ENCODE data around the gene GRM7.

GRM7 gene

DNA sequence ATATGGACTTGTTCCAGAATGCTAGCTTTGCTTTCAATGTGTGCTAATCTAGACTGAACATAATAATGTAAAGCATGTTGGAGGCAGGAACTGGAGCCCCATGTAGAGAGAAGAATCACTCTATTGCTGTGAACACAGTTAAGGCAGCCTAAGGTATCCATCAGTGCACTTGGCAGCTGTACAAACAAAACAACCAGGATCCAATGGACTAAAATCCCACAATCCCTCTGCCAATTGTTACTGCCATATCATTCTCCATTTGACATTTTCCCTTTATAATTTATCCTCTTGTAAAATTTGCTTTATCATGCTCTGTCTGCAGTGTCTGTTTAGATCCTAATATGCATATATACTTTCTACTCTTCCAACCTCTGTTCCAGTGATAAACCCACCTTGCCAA, 883.9 kb downstream of the GRM7 start:
- no peak for DNase-seq

DNA sequence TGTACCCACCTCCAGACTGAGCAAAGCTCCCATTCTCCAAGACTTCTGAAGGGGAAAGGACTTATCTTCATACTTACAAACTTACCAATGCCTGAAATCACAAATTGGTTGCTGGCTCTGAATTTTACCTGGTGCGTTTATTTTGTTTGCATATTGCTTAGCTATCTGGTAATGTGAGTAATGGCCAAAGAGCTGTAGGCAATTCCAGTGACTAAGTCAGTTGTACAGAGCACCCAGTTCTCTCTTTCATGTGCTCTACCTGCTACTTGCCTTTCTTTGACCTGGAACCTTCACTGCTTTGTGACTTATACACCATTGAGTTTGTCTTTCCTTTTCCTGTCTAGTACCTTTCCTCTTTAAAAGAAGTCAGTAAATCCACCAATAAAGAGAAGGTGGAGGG, 884.8 kb downstream of the GRM7 start:
- no peak for DNase-seq

DNA sequence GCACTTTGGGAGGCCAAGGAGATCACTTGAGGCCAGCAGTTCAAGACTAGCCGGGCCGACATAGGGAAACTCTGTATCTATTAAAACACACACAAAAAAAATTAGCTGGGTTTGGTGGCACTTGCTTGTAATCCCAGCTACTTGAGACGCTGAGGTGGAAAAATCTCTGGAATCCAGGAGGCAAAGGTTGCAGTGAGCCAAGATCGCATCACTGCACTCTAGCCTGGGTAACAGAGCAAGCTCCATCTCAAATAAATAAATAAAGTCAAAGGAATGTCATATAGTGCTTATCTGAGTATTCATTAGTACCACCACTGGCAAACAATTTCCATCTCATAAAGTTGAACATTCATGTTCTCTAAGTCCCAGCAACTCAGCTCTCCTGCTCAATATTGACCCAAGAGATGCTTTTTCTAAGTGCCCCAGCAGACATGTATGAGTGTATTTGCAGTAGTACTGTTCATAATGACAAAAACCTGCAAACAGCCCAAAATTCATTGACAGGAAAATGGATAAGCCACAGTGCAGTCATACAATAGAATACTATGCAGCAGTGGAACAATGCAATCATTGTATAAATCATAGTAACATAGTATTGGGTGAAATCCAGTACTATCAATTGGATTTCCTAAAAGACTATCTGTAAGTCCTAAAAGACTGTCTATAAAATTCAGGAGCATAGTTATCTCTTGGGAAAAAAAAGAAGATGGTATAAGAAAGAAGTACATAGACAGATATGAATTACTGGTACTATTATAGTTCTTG, 889.2 kb downstream of the GRM7 start:
- DNase-seq = no peak

DNA sequence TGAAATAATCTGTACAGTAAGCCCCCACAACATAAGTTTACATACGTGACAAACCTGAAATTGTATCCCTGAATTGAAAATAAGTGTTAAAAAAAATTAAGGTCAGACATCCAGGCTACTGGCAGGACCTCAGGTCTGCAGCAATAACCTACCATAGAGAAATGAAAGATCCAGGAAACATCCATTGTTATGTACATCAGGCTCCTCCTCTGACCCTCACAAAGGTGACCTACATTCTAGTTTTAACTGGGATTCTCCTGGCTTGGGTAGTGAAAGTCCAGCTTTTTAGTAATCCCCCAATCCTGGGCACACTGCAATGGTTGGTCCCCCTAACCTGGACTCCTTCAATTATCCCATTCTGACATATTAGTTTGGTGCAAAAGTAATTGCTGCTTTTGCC, 891.1 kb downstream of the GRM7 start:
- DNase-seq = no peak

DNA sequence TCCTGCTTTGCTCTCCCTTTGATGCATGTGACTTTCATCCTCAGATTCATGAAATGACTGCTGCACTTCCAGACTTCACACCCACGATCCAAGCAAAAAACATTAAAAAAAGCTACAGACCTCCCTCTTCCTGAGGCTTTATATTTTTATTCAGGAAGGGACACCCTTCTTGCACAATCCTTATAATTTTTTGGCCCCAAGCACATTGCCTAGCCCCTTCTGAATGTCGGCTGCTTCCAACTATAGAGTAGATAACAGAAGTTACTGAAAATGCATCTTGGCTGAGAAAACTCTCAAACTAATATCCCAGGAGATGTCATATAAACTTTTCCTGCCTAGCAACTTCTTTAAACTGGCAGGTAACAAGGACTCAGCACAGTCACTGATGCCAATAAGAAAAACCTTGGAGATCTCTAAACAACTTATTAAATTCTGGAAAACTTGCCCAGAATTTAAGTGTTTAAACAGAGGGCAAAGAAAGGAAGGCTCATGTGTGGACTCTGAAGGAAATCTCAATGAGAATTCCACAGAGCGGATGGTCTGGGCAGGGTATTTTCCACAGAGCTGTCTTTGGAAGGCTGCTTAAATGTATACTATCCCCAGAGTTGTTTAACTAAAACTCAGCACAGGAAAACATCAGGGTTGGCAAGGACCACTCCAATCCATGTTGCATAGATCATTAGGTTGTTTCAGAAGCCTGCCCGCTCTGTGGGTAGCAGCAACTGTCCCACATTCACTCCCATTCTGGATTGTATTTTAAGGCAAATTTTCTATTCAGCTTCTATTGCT, 893.9 kb downstream of the GRM7 start:
- DNase-seq = no peak

DNA sequence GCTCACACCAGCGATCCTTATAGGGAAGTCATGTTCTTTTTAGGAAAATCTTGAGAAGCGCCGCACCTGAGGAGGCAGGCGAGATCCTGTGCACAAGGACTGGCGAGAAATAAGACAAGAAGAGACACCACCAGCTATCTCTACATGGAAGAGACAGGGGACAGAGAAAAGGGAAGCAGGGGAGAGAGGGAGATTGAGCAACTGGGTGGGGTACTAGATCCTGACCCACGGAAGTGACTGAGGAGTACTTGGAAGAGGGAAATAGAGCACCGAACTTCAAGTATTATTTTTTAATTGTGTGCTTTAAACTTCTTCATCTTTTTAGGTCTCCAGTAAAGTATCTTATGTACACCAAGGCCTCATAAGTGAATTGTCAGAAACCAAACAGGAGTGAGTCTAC, 898.7 kb downstream of the GRM7 start:
- DNase-seq = no peak

DNA sequence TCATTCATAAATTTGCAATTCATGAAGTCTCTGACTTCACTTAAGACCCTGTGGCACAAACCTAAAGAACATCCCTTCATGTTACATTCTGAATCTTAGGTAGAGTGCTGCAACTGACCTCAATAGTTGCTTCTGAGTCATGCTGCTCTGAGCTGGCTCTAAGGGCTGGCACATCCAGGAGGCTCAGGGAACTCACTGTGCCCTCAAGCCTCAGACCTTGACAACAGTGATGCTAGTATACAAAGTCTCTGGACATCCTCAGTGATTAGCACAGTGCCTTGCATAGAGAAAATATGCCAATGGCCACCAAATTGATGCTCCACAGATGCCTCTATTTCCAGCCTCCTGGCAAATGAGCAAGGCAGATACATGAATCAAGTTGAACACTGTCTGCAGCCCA, 899.8 kb downstream of the GRM7 start:
- DNase-seq = no peak

DNA sequence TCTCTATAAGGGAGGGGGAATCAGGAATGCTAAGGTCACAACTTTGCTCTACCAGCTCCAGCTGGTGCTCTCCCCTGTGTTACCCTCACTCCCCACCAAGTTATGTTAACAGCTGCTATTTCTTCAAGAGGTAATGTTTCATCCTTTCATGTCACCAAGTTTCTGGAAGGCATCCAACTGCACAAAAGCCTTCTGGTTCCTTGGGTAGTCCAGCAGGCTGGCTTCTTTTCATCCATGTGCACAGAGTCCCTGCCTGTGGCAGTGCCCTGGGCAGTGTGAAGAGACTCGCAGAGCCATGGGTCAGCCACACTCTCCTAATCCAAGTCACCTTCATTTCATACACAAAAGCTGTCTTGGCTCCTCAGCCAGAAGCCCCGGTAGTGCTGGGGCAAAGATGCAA, 903.2 kb downstream of the GRM7 start:
- DNase-seq = no peak

DNA sequence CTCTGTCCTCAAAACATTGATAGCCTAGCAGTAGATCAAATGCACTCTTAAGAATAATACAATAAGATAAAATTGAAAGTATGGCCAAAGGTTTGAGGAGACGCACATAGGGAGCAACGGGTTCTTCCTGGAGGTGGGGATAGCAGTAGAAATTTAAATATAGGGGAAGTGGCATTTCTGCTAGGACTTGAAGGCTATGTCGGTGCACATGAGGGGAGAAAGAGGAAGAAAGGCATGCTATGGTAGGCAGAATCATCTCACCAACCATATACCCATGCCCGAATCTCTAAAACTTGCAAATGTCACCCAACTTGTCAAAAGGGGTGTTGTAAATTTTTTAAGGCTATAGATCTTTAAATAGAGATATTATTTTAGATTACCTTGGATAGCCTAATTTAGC, 905.6 kb downstream of the GRM7 start:
- DNase-seq = no peak

DNA sequence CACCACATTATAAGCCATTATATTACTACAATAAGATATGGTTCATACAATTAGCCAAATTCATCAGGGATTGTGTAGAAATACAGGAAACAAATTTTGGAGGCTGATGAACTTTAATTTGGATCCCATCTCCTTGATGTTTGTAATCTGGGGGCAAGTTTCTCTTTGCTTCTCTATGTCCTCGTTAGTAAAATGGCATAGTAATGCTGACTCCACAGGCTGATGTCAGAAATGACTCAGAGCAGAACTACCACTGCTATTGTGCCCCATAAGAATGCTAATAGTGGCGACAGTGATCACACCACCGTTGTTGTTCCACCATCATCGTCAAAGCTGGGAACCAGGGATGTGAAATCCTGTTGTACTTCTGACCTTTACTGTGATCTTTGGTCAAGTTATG, 918.4 kb downstream of the GRM7 start:
- no peak for DNase-seq

DNA sequence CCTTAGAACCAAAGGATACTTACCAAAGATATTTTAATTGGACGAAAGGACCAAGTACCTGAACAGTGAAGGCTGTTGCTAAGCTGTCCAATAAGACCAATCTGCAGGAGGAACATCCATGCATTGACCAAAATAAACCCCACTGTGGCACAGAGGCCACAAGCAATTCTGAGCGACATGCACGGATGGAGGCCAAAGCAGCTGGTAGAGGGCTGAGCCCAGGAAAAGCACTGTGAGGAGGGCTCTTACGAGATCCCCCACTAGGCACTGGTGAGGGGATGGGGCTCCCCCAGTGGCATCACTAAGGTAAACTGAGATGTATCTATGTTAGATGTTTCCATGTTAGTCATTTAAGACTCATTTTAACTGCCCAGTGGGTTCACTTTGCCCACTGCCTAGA, 920.5 kb downstream of the GRM7 start:
- DNase-seq = no peak

DNA sequence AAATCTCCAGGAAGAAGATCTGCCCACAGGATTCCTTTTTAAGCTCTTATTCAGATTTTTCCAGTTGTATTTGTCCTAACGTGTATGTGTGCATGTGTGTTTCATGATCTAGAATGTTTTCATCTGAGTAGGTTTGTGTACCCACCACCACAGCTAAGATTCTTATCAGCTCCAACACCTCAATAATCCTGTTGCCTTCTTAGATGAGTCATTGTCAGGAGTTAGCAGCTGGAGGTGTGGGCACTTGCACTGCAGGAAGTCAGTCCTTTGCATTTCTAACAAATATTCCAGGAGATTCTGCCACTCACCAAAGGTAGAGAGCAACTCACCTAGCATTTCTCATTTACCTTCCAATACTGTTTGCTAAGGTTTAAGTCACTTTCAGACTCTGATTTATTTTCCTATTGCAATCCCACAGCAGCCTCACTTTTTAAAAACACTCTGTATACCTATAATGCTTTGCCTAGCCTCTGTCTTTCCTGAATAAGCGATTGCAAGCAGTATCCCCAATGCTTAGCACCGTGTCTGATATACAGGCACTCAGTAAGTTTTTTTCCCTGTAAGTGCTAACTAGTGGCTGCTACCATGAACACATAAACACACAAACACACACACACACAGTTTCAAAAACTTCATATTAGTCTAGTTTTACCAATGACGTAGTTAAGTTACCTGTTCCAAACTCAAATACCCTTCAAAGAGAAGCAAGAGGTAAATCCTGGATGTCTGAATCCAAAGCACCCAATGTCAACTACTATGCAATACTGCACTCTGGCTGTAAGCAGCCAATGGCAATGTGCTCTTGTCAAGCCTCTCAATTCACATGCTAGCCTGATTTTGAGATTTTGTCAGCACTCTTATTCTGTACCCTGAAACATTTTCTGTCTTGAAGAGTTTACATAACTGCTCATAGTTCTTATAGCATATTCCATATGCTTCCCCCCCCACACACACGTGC, 927.2 kb downstream of the GRM7 start:
- no peak for DNase-seq

DNA sequence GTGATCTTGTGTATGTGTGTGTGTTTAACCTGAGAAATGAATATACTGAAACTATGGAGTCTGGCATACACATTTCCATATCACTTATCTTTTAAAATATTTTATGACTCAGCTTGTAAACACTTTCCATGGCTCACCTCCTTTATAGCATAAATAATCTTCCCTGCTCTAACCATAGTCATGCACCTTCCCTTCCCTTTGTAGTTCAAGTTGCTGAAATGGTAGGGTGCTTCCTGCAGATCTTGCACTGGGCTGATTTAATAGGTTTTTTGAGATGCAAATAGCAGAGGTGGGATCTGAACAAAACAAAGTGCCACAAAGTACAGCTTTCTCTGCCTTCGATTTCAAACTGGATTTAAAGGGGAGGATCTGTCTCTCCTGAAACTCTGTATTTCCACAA, 928.0 kb downstream of the GRM7 start:
- DNase-seq = no peak

DNA sequence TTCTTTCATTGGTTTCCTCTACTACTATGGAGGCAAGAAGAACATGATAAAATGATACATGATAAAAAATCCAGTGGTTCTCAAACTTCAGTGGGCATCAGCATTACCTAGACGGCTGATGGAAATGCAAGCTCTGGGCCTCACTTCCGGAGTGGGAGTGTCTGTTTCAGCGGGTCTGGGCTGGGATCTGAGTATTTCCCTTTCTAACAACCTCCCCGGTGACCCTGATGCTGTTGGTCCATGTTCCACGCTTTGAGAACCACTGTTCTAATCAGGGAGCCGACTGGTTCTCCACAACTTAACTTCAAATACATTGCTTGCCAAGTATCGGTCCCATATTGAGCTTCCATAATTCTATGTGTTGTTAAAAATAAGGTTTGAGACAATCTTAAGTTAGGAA, 928.4 kb downstream of the GRM7 start:
- no peak for DNase-seq

DNA sequence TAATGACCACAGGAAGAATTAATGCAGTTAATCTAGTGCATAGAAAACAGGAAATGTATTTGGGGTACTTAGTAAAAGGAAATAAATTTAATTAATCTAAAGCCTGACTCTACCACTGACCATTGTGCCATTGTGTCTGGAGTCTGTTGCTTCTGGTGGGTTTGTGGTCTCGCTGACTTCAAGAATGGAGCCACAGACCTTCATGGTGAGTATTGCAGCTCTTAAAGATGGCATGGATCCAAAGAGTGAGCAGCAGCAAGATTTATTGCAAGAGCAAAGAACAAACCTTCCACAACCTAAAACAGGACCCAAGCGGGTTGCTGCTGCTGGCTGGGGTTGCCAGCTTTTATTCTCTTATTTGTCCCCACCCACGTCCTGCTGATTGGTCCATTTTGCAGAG, 929.2 kb downstream of the GRM7 start:
- no peak for DNase-seq
